GM18870 (cell line): ENCODE measurements around the gene ENO3.

Source experiments
- ATAC-seq: cut with Tn5 transposase; IDR thresholded peaks from one replicate; pipeline ENCODE4 v1.9.1; 2021; ENCODE audit warnings: moderate library complexity; ENCODE audit not compliant: unreplicated experiment

ENO3 gene

GRCh38 chr17:4972322-4972721 lies 21.4 kb downstream of the ENO3 start:
- no peak for ATAC-seq

GRCh38 chr17:4972752-4973151 lies 21.8 kb downstream of the ENO3 start:
- ATAC-seq, result no peak

- ATAC-seq, result no peak
Measured at GRCh38 chr17:4973256-4974114, 22.6 kb downstream of the ENO3 start.

GRCh38 chr17:4974115-4974670 lies 23.3 kb downstream of the ENO3 start:
- ATAC-seq, result no peak

- ATAC-seq, result no peak
Measured at GRCh38 chr17:4978726-4979125, 27.8 kb downstream of the ENO3 start.

GRCh38 chr17:4980644-4981216 lies 29.8 kb downstream of the ENO3 start:
- no peak for ATAC-seq

- no peak for ATAC-seq
Measured at GRCh38 chr17:4982305-4982704, 31.4 kb downstream of the ENO3 start.

- ATAC-seq, result no peak
Measured at GRCh38 chr17:4986403-4986802, 35.5 kb downstream of the ENO3 start.

GRCh38 chr17:4986951-4987766 lies 36.2 kb downstream of the ENO3 start, which contains the start of gene CAMTA2:
Gene CAMTA2 (minus strand): TSS chr17:4987675. CDS start chr17:4986222, 1,453 bp downstream.
- ATAC-seq, result no peak

GRCh38 chr17:4987767-4988567 lies 37.0 kb downstream of the ENO3 start:
- no peak for ATAC-seq

- no peak for ATAC-seq
Measured at GRCh38 chr17:4994081-4994595, 43.2 kb downstream of the ENO3 start.

GRCh38 chr17:4997302-4998026 lies 46.5 kb downstream of the ENO3 start, which contains the start of the genes INCA1 and KIF1C:
Gene INCA1 (minus strand): TSS chr17:4997522. CDS start chr17:4994437, 3,085 bp downstream.
Gene KIF1C (plus strand): TSS chr17:4997950. CDS start chr17:5000247, 2,297 bp downstream.
- ATAC-seq, result peak; percentile 64

GRCh38 chr17:4998027-4998731 lies 47.3 kb downstream of the ENO3 start:
- no peak for ATAC-seq

- ATAC-seq, result no peak
Measured at GRCh38 chr17:4998732-4999429, 48.0 kb downstream of the ENO3 start.

- no peak for ATAC-seq
Measured at GRCh38 chr17:4999430-5000093, 48.6 kb downstream of the ENO3 start.

GRCh38 chr17:5000237-5000639 lies 49.3 kb downstream of the ENO3 start:
- no peak for ATAC-seq

GRCh38 chr17:5002121-5002788 lies 51.3 kb downstream of the ENO3 start:
- ATAC-seq, result no peak
